Lung (tissue), 12 donors: ENCODE data around the gene CRB2. TPM values are rescaled to one million over a fixed set of nuclear protein-coding genes. Genes with fewer than 3 reads are reported as not detected.

Experiments
- ATAC-seq: fragments of 200-7000 bp; cut with Tn5 transposase; one replicate; pipeline ENCODE4 v1.9.1; 2020; ENCODE audit warnings: moderate number of reproducible peaks; ENCODE audit not compliant: insufficient read depth, low FRiP score
- DNase-seq, 3 donors: peaks; one replicate each; pipeline ENCODE4 v3.0.0-alpha.2; 2013 to 2017
- H3K27ac ChIP-seq, 2 donors: one replicate each; pipeline ENCODE4 v1.5.1; 2013; ENCODE audit warnings: mild to moderate bottlenecking in 2 of 2, moderate library complexity in 2 of 2, control low read depth in 1 of 2, inconsistent platforms in 1 of 2, low read depth in 1 of 2, low read length in 1 of 2
- H3K27me3 ChIP-seq, 3 donors: one replicate each; pipeline ENCODE4 v1.5.1; 2013; ENCODE audit warnings: low read length in 2 of 3; ENCODE audit not compliant: control insufficient read depth in 3 of 3, insufficient read depth in 3 of 3
- H3K36me3 ChIP-seq, 4 donors: one replicate each; pipeline ENCODE4 v1.5.1; 2013; ENCODE audit warnings: low read length in 4 of 4, mild to moderate bottlenecking in 1 of 4, moderate library complexity in 1 of 4; ENCODE audit not compliant: control insufficient read depth in 4 of 4, insufficient read depth in 4 of 4
- H3K4me1 ChIP-seq, 5 donors: one replicate each; pipeline ENCODE4 v1.5.1; 2013; ENCODE audit warnings: low read length in 5 of 5, mild to moderate bottlenecking in 2 of 5, moderate library complexity in 1 of 5; ENCODE audit not compliant: control insufficient read depth in 5 of 5, insufficient read depth in 5 of 5
- H3K4me3 ChIP-seq: one replicate; pipeline ENCODE4 v1.5.1; 2013; ENCODE audit warnings: mild to moderate bottlenecking, control low read depth, moderate library complexity
- H3K9ac ChIP-seq, 2 donors: one replicate each; pipeline ENCODE4 v1.5.1; 2013; ENCODE audit warnings: low read length in 2 of 2, control low read depth in 1 of 2; ENCODE audit not compliant: insufficient read depth in 1 of 2
- H3K9me3 ChIP-seq, 4 donors: one replicate each; pipeline ENCODE4 v1.5.1; 2013; ENCODE audit warnings: low read length in 3 of 4, mild to moderate bottlenecking in 1 of 4, moderate library complexity in 1 of 4; ENCODE audit not compliant: control insufficient read depth in 4 of 4, insufficient read depth in 3 of 4
- WGBS, 2 donors: extraction: QIAGEN DNeasy Blood & Tissue Kit; methylation state at CpG; one replicate each; pipeline ENCODE4 v1.1.7; 2013; 5-methylcytosine and 5-hydroxymethylcytosine counted together
- polyA plus RNA-seq, 2 donors: library from polyadenylated mRNA; stranded (reverse); fragments of 200-250 nt; gene quantifications; one replicate each; pipeline ENCODE4 v1.2.1, GENCODE V29; 2013
- total RNA-seq, 2 donors: library from RNA; depleted of rRNA in 1 of 2; stranded (reverse); fragments of >200 nt in 1 of 2; gene quantifications; one replicate each; pipeline ENCODE4 v1.2.1, GENCODE V29; 2014 to 2021
- TF ChIP-seq, protein P1 (sequence below): IDR thresholded peaks from 2 replicates; pipeline ENCODE4 v1.5.1; 2012; ENCODE audit warnings: mild to moderate bottlenecking; ENCODE audit errors: control extremely low read depth, extremely low read depth
- donor health status: control.
- donor health status: control.
- donor health status: Bipolar disorder and iron deficiency.
- donor health status: healthy.
- donor health status: DM: yes; HTN: yes; CAD: no.

Gene CRB2
- total and polyA plus RNA-seq, 4 donors = 0.01 to 0.34 (median 0.21) TPM

DNA sequence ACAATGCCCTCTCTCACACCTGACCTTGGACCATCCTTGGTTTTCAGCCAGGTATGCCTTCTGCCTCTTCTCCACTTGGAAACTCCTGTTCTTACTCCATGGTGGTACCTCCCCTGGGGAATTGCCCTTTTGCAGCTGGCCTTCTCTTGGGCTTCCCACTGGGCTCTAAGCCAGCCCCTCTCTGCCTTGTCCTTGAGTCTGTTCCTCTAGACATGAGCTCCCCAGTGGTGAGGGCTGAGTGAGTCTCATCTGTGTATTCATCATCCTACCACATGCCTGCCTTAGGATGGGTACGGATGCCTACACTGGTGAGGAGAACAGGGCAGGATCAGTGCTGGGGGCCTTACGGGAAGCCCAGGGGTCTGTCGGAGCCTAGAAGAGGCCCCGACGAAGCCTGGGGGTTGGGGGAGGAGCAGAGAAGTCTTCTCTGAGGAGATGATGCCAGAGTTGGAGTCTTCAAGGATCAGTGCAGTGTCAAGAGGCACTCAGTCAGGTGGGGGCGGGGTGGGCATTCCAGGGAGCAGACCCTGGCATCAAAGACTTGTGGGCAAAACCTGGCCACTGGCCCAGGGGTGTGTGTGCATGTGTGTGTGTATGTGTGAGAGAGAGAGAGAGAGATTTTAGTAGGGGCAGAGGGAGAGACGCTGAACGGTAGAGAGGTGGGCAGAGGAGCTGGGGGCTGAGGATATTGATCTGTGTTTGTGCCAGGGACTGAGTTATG, 5.2 kb upstream of the CRB2 start:
- Histone ChIP-seq H3K9me3 (no peaks in the 10 kb centered on the region), H3K4me3 (no peak overlapping the region), H3K27me3 (no peaks in the 10 kb centered on the region), H3K36me3 (no peaks in the 10 kb centered on the region), H3K4me1 (peaks cover 0 to 3% (median 0%) of the 10 kb centered on the region in 5 donors), H3K27ac (no peak overlapping the region), H3K9ac (no peak overlapping the region)
- DNase-seq (no peak), ATAC-seq (no peak)
- 58 to 81% methylated on average over 8 of the region's 8 CpGs for WGBS, 2 donors
- TF ChIP-seq, protein P1, sequence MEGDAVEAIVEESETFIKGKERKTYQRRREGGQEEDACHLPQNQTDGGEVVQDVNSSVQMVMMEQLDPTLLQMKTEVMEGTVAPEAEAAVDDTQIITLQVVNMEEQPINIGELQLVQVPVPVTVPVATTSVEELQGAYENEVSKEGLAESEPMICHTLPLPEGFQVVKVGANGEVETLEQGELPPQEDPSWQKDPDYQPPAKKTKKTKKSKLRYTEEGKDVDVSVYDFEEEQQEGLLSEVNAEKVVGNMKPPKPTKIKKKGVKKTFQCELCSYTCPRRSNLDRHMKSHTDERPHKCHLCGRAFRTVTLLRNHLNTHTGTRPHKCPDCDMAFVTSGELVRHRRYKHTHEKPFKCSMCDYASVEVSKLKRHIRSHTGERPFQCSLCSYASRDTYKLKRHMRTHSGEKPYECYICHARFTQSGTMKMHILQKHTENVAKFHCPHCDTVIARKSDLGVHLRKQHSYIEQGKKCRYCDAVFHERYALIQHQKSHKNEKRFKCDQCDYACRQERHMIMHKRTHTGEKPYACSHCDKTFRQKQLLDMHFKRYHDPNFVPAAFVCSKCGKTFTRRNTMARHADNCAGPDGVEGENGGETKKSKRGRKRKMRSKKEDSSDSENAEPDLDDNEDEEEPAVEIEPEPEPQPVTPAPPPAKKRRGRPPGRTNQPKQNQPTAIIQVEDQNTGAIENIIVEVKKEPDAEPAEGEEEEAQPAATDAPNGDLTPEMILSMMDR = no peak

GRCh38 chr9:123353041-123353440, 3.0 kb upstream of the CRB2 start:
- no peaks in the 10 kb centered on the region for H3K27me3 ChIP-seq
- ATAC-seq (no peak), DNase-seq (no peak)
- 59 to 76% methylated on average over 4 of the region's 4 CpGs for WGBS, 2 donors
- TF ChIP-seq, protein P1 = no peak
- H3K4me3 ChIP-seq = no peak overlapping the region
- H3K36me3 ChIP-seq = no peaks in the 10 kb centered on the region
- H3K9ac ChIP-seq = no peak overlapping the region
- H3K4me1 ChIP-seq = peaks cover 0 to 3% (median 0%) of the 10 kb centered on the region in 5 donors
- no peaks in the 10 kb centered on the region for H3K9me3 ChIP-seq
- H3K27ac ChIP-seq = no peak overlapping the region

DNA sequence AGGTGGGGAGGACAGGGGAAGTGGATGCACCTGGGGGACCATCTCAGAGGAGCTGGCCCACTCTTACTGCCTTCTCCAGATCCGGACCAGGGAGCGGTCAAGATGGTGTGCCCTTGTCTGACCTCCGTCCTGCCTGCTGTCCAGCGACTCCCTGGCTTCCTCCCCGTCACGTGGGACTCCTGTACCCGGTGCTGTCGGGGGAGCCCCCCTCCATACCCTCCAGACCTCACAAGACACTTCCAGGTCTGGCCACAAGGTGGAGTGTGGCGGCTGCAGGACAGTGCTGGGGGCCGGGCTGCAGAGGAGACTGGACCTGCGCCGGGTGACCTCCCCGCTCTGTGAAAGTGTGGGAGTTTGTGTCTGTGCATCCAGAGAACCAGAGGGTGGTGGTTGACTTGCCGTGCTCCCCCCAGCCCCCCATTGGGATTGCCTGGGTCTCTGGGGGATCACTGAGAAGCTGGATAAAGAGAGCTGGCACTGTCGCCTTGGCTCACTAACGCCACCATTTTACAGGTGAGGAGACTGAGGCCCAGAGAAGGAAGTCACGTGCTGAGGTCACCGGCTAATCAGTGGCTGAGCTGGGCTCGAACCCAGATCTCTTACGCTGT, 1.9 kb upstream of the CRB2 start:
- H3K36me3 ChIP-seq = no peaks in the 10 kb centered on the region
- DNase-seq = peak; percentile 54 to 74 (median 63)
- no peak overlapping the region for H3K9ac ChIP-seq
- H3K9me3 ChIP-seq = no peaks in the 10 kb centered on the region
- H3K4me3 ChIP-seq = no peak overlapping the region
- peaks cover 0 to 3% (median 0%) of the 10 kb centered on the region in 5 donors for H3K4me1 ChIP-seq
- peak; percentile 56 for ATAC-seq
- TF ChIP-seq, protein P1 = peak; percentile 39
- WGBS, 2 donors = 20 to 25% methylated on average over 18 to 20 of the region's 20 CpGs
- no peak overlapping the region for H3K27ac ChIP-seq
- H3K27me3 ChIP-seq = no peaks in the 10 kb centered on the region
